Measurements from ENCODE around the gene SUMO4. TPM values are rescaled to one million over a fixed set of nuclear protein-coding genes. Genes with fewer than 3 reads are reported as not detected.

The SUMO4 gene
- total and polyA plus RNA-seq, 2 donors (not counting 1 experiment from before 2014, with no cell fraction given), result 2.1 TPM; not detected in 1

DNA sequence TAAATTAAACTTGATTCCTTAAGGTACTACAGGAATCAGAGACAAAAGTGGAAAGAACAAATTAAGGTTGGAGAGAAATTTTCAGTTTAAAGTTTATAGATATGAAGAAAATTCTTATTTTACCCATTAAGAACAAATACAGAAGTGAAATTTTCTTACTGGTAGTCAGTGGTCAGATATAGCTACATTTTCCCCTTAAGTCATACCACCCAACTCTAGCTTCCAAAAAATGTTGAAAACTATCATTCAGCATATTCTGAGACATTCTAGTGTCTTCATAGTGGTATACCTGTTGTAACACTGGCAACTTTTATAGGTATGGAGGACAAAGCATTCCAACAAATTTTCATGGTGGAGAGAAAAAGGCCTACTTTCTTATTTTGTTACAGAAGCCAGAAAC is 15.6 kb upstream of the SUMO4 start:
- Histone ChIP-seq H3K79me2 (ENCODE audit: control insufficient read depth, insufficient read depth, low read length) (peaks cover 2% of the 10 kb centered on the region), H3K4me2 (ENCODE audit: extremely low read depth, insufficient read depth, low read length) (no peak overlapping the region), H3K36me3 (ENCODE audit: control insufficient read depth, insufficient read depth, low read length) (peaks cover 4% of the 10 kb centered on the region), H2AFZ (ENCODE audit: low read length) (no peak overlapping the region), H3K4me1 (ENCODE audit: control insufficient read depth, extremely low read depth, insufficient read depth, low read length) (no peaks in the 10 kb centered on the region), H3K4me3 (replicated peaks in 1 of 4; ENCODE audit: control extremely low read depth in 1 of 4, insufficient read depth in 1 of 4, low read depth in 3 of 4, low read length in 4 of 4) (no peak overlapping the region), H4K20me1 (ENCODE audit: control insufficient read depth, extremely low read depth, insufficient read depth, low read length) (no peaks in the 10 kb centered on the region), H3K9ac (ENCODE audit: insufficient read depth, low read length) (no peak overlapping the region), H3K9me3 (ENCODE audit: control insufficient read depth, insufficient read depth, low read depth, low read length) (no peaks in the 10 kb centered on the region), H3K27ac (ENCODE audit: insufficient read depth, low read length) (no peak overlapping the region), H3K27me3 (ENCODE audit: control insufficient read depth, insufficient read depth, low read length) (no peaks in the 10 kb centered on the region)
- DNase-seq (ENCODE audit: low read depth in 2 of 2), result no peak
- TF ChIP-seq, protein P1, sequence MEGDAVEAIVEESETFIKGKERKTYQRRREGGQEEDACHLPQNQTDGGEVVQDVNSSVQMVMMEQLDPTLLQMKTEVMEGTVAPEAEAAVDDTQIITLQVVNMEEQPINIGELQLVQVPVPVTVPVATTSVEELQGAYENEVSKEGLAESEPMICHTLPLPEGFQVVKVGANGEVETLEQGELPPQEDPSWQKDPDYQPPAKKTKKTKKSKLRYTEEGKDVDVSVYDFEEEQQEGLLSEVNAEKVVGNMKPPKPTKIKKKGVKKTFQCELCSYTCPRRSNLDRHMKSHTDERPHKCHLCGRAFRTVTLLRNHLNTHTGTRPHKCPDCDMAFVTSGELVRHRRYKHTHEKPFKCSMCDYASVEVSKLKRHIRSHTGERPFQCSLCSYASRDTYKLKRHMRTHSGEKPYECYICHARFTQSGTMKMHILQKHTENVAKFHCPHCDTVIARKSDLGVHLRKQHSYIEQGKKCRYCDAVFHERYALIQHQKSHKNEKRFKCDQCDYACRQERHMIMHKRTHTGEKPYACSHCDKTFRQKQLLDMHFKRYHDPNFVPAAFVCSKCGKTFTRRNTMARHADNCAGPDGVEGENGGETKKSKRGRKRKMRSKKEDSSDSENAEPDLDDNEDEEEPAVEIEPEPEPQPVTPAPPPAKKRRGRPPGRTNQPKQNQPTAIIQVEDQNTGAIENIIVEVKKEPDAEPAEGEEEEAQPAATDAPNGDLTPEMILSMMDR (conservative IDR thresholded peaks at IDR 0.05 in 1 of 2, IDR thresholded peaks at IDR 0.05 in 1 of 2; ENCODE audit: low read depth in 1 of 2, low read length in 2 of 2), result no peak

GRCh38 chr6:149385998-149386646 is 13.9 kb upstream of the SUMO4 start:
- peaks cover 2% of the 10 kb centered on the region for H3K79me2 ChIP-seq (ENCODE audit: control insufficient read depth, insufficient read depth, low read length)

DNA sequence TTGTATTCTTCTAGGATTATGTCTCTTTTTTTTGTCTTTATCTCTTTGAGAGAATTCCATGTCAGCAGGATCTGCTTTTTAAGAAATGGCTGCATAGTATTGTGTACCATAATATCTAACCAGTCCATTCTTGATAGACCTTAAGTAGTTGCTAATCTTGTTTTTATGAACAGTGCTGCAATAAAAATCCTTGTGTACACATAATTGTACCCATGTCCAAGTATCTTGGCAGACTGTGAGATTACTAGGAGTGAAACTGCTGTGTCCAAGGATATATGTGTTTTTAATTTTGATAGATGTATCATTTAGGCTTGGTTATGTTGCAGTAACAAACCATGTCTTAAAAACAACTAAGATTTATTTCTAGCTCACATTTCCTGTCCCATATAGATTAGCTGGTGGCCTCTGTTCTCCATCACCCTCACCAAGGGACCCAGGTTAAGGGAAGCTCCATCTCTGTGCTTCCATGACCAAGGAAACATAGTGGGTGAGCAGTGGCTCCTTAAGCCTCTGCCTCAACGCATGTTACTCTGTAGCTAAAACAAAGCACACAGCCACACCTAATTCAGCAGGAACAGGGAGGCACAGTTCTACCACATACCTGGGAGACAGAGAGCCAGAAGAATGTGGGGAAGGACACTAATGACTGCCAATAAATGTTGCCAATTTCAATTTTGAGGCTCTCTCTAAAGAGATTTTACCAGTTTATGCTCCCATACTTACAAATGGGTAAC is 12.1 kb upstream of the SUMO4 start:
- no peaks in the 10 kb centered on the region for H3K36me3 ChIP-seq (ENCODE audit: control insufficient read depth, insufficient read depth, low read length)
- no peak overlapping the region for H3K27ac ChIP-seq (ENCODE audit: insufficient read depth, low read length)
- no peaks in the 10 kb centered on the region for H3K9me3 ChIP-seq (ENCODE audit: control insufficient read depth, insufficient read depth, low read depth, low read length)
- no peak overlapping the region for H2AFZ ChIP-seq (ENCODE audit: low read length)
- no peak overlapping the region for H3K9ac ChIP-seq (ENCODE audit: insufficient read depth, low read length)
- H3K4me2 ChIP-seq (ENCODE audit: extremely low read depth, insufficient read depth, low read length), result no peak overlapping the region
- no peaks in the 10 kb centered on the region for H3K4me1 ChIP-seq (ENCODE audit: control insufficient read depth, extremely low read depth, insufficient read depth, low read length)
- H4K20me1 ChIP-seq (ENCODE audit: control insufficient read depth, extremely low read depth, insufficient read depth, low read length), result no peaks in the 10 kb centered on the region
- no peaks in the 10 kb centered on the region for H3K27me3 ChIP-seq (ENCODE audit: control insufficient read depth, insufficient read depth, low read length)
- TF ChIP-seq EZH2 (IDR thresholded peaks at IDR 0.05; ENCODE audit: low read length, missing control alignments), result no peak
- TF ChIP-seq, protein P1 (conservative IDR thresholded peaks at IDR 0.05 in 1 of 2, IDR thresholded peaks at IDR 0.05 in 1 of 2; ENCODE audit: low read depth in 1 of 2, low read length in 2 of 2), result no peak
- H3K4me3 ChIP-seq (replicated peaks in 1 of 4; ENCODE audit: control extremely low read depth in 1 of 4, insufficient read depth in 1 of 4, low read depth in 3 of 4, low read length in 4 of 4), result no peak overlapping the region
- H3K79me2 ChIP-seq (ENCODE audit: control insufficient read depth, insufficient read depth, low read length), result peaks cover 5% of the 10 kb centered on the region
- no peak for DNase-seq (ENCODE audit: low read depth in 2 of 2)

More at GRCh38 chr6:149385998-149386646, 13.9 kb upstream of the SUMO4 start:
- Histone ChIP-seq H3K9ac (ENCODE audit: insufficient read depth, low read length) (no peak overlapping the region), H2AFZ (ENCODE audit: low read length) (no peak overlapping the region), H3K4me3 (replicated peaks in 1 of 4; ENCODE audit: control extremely low read depth in 1 of 4, insufficient read depth in 1 of 4, low read depth in 3 of 4, low read length in 4 of 4) (no peak overlapping the region), H3K27me3 (ENCODE audit: control insufficient read depth, insufficient read depth, low read length) (no peaks in the 10 kb centered on the region), H3K27ac (ENCODE audit: insufficient read depth, low read length) (no peak overlapping the region), H4K20me1 (ENCODE audit: control insufficient read depth, extremely low read depth, insufficient read depth, low read length) (no peaks in the 10 kb centered on the region), H3K4me2 (ENCODE audit: extremely low read depth, insufficient read depth, low read length) (no peak overlapping the region), H3K4me1 (ENCODE audit: control insufficient read depth, extremely low read depth, insufficient read depth, low read length) (no peaks in the 10 kb centered on the region), H3K36me3 (ENCODE audit: control insufficient read depth, insufficient read depth, low read length) (peaks cover 4% of the 10 kb centered on the region), H3K9me3 (ENCODE audit: control insufficient read depth, insufficient read depth, low read depth, low read length) (no peaks in the 10 kb centered on the region)
- TF ChIP-seq, protein P1 (conservative IDR thresholded peaks at IDR 0.05 in 1 of 2, IDR thresholded peaks at IDR 0.05 in 1 of 2; ENCODE audit: low read depth in 1 of 2, low read length in 2 of 2), result no peak
- no peak for TF ChIP-seq EZH2 (IDR thresholded peaks at IDR 0.05; ENCODE audit: low read length, missing control alignments)
- no peak for DNase-seq (ENCODE audit: low read depth in 2 of 2)
